HG02981 (cell line): Measurements from ENCODE around the gene NR1D2.

ENCODE experiments used
- ATAC-seq: cut with Tn5 transposase; IDR thresholded peaks from one replicate; pipeline ENCODE4 v1.9.1; 2021; ENCODE audit warnings: mild to moderate bottlenecking, moderate library complexity; ENCODE audit not compliant: unreplicated experiment

NR1D2 gene

GRCh38 chr3:23928524-23928923 lies 16.6 kb upstream of the NR1D2 start:
- ATAC-seq = no peak

- no peak for ATAC-seq
These were observed 13.5 kb upstream of the NR1D2 start for GRCh38 chr3:23931597-23931996.

GRCh38 chr3:23932571-23932970 lies 12.5 kb upstream of the NR1D2 start:
- no peak for ATAC-seq

- ATAC-seq = no peak
These were observed 10.8 kb upstream of the NR1D2 start for GRCh38 chr3:23934253-23934652.

- no peak for ATAC-seq
These were observed 7.8 kb upstream of the NR1D2 start for GRCh38 chr3:23937296-23937695.

GRCh38 chr3:23938688-23939087 lies 6.4 kb upstream of the NR1D2 start:
- no peak for ATAC-seq

GRCh38 chr3:23940775-23941174 lies 4.3 kb upstream of the NR1D2 start:
- no peak for ATAC-seq

GRCh38 chr3:23941440-23941839 lies 3.6 kb upstream of the NR1D2 start:
- no peak for ATAC-seq

GRCh38 chr3:23942546-23942945 lies 2.5 kb upstream of the NR1D2 start:
- no peak for ATAC-seq

GRCh38 chr3:23944007-23944783 lies 891 bp upstream of the NR1D2 start:
- ATAC-seq = no peak

GRCh38 chr3:23945663-23945912 lies 502 bp downstream of the NR1D2 start:
- ATAC-seq = no peak

- peak; percentile 72 for ATAC-seq
These were observed 1.0 kb downstream of the NR1D2 start for GRCh38 chr3:23945913-23946687.

- no peak for ATAC-seq
These were observed 3.7 kb downstream of the NR1D2 start for GRCh38 chr3:23948761-23949160.

GRCh38 chr3:23949784-23950183 lies 4.7 kb downstream of the NR1D2 start:
- peak; percentile 11 for ATAC-seq

GRCh38 chr3:23950293-23950692 lies 5.2 kb downstream of the NR1D2 start:
- ATAC-seq = peak; percentile 35

- peak; percentile 48 for ATAC-seq
These were observed 7.6 kb downstream of the NR1D2 start for GRCh38 chr3:23952646-23953045.

GRCh38 chr3:23953523-23953922 lies 8.4 kb downstream of the NR1D2 start:
- no peak for ATAC-seq

- ATAC-seq = no peak
These were observed 9.1 kb downstream of the NR1D2 start for GRCh38 chr3:23954144-23954543.

GRCh38 chr3:23956701-23957100 lies 11.6 kb downstream of the NR1D2 start:
- ATAC-seq = no peak

- no peak for ATAC-seq
These were observed 14.2 kb downstream of the NR1D2 start for GRCh38 chr3:23959135-23959900.

- ATAC-seq = no peak
These were observed 15.6 kb downstream of the NR1D2 start for GRCh38 chr3:23960649-23961048.

GRCh38 chr3:23961066-23961465 lies 16.0 kb downstream of the NR1D2 start:
- ATAC-seq = no peak
